ENCODE data around the gene EEPD1.

- TF ChIP-seq SUZ12 (IDR thresholded peaks at IDR 0.05; ENCODE audit: extremely low read depth, insufficient read depth, insufficient read length) (no peak), YY1 (IDR thresholded peaks at IDR 0.05; ENCODE audit: insufficient read depth, insufficient read length) (no peak), ZNF274 (IDR thresholded peaks at IDR 0.05; ENCODE audit: low read depth, low read length) (no peak)
Observed at GRCh38 chr7:36276428-36277248, 123.6 kb downstream of the EEPD1 start.
